ENCODE measurements around the gene WDR54.

DNA sequence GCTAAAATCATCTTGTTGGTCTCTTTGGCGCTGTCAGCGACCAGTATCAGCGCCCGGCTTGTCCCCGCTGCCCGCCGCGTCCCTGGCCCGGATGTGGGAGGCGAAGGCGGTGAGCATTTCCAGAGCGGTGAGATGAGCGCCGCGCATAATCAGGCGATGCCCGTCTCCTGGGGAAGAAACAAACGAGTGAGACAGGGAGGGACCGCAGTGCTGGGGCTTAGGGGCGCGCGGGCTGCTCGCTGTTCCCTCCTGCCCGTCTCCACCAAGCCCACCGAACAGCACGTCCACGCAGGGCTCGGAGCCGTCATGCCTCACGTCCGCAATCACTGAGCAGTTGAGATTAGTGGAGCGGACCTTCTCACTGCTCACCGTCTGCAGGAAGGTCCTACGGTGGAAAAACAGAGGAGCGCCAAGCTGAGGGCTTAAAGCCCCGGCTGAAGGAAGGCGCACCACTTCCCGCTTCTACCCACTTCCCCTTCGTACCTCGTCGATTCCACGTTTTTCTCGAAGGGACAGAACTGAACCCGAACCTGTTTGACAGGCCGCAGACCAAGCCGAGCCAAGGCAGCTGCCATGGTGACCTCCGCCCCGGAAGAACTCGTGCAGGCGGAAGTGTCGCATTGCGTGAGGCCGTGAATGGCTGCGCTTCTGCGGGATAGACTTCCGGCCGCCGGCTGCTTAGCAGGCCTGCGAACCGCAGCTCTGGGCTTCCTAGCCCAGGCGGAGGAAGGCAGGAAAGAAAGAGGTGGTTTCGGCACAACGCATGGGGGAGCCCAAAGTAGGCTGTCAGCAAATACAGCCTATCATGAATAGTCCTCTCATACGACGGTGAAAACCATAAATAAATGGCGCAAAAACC, 50.8 kb downstream of the WDR54 start, which contains the start of gene MRPL53:
- TF ChIP-seq CTCF (IDR thresholded peaks at IDR 0.05; ENCODE audit: low read depth, low read length, missing input control) (no peak), SP1 (IDR thresholded peaks at IDR 0.05) (peak; percentile 46), RAD21 (IDR thresholded peaks at IDR 0.05) (peak in 1 of 2 donors; percentile 41), EGR1 (IDR thresholded peaks at IDR 0.05; ENCODE audit: low read depth in 2 of 2) (no peak), TAF1 (conservative IDR thresholded peaks at IDR 0.05) (peak; percentile 48), YY1 (IDR thresholded peaks at IDR 0.05) (peak; percentile 97)
- TF ChIP-seq, protein P1, sequence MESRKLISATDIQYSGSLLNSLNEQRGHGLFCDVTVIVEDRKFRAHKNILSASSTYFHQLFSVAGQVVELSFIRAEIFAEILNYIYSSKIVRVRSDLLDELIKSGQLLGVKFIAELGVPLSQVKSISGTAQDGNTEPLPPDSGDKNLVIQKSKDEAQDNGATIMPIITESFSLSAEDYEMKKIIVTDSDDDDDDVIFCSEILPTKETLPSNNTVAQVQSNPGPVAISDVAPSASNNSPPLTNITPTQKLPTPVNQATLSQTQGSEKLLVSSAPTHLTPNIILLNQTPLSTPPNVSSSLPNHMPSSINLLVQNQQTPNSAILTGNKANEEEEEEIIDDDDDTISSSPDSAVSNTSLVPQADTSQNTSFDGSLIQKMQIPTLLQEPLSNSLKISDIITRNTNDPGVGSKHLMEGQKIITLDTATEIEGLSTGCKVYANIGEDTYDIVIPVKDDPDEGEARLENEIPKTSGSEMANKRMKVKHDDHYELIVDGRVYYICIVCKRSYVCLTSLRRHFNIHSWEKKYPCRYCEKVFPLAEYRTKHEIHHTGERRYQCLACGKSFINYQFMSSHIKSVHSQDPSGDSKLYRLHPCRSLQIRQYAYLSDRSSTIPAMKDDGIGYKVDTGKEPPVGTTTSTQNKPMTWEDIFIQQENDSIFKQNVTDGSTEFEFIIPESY (IDR thresholded peaks at IDR 0.05): peak; percentile 50

Data from liver (tissue), 3 donors.